GM19043 (cell line): ENCODE results near the gene TST.
A peak's percentile ranks its signal among the peaks of the same experiment; 100 is the strongest.

Experiments used
- ATAC-seq: cut with Tn5 transposase; IDR thresholded peaks from one replicate; pipeline ENCODE4 v1.9.1; 2021; ENCODE audit warnings: low read depth; ENCODE audit not compliant: unreplicated experiment

TST gene

GRCh38 chr22:37019309-37020191 is at the start of gene TST, which contains the start of gene MPST:
TST (minus strand) TSS chr22:37019447; CDS start chr22:37018732, 715 bp downstream.
MPST (plus strand) TSS chr22:37019742; CDS start chr22:37019837, 95 bp downstream.
- ATAC-seq = peak; percentile 69

- ATAC-seq = no peak
Observed at GRCh38 chr22:37068859-37069258, 49.6 kb upstream of the TST start.

DNA sequence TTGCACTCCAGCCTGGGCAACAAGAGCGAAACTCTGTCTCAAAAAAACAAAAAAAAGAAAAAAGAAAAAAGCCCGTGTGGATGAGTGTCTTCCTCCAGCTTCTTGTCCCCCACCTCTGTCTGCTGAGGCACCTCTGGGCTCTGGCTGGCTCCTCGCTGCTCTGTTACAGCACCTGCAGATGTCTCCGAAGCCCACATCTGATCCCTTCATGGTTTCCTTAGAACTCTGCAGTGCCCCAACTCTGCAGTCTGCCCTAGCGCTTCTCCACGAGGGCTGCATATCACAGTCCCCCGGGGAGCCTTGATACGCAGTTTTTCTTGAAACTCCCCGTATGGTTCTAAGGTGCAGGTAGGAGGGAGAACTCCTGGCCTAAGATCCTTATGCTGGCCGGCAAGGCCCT is 48.2 kb upstream of the TST start:
- no peak for ATAC-seq

DNA sequence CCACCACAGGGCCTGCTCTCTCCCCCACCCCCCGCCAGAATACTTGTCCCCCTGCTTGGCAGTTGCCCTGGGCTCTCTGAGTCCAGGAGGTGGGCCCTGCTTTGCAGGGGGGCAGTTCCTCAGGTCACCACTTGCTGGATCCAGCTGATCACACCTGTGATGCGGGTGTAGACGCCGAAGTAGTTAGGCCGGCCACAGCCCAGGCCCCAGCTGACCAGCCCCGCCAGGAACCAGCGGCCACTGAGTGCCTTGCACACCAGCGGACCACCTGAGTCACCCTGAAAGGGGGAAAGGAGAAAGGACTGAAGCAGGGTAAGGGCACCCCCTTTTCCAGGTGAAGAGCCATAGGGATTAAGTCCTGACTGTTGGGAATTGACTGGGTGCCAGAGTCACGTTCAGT is 46.7 kb upstream of the TST start:
- no peak for ATAC-seq

DNA sequence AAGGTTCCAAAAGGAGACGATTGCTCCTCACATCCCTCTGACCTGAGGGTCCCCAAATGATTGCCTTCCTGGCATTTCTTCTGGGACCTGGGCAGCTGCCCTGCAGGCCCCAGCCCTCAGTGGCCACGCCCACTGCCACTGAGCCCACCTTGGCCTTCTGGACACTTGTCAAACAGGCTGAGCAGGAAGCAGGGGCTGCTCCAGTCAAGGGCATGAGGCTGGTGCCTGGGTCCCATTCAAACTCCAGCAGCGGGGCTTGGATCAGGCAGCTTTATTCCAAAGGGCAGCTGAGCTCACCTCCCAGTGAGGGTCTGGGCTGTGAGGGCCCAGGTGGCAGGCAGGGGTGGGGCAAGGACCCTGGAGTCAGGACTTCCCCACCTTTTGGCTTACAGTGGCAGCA is 45.9 kb upstream of the TST start:
- ATAC-seq = no peak

- ATAC-seq = no peak
Observed at GRCh38 chr22:37064553-37064952, 45.3 kb upstream of the TST start.

DNA sequence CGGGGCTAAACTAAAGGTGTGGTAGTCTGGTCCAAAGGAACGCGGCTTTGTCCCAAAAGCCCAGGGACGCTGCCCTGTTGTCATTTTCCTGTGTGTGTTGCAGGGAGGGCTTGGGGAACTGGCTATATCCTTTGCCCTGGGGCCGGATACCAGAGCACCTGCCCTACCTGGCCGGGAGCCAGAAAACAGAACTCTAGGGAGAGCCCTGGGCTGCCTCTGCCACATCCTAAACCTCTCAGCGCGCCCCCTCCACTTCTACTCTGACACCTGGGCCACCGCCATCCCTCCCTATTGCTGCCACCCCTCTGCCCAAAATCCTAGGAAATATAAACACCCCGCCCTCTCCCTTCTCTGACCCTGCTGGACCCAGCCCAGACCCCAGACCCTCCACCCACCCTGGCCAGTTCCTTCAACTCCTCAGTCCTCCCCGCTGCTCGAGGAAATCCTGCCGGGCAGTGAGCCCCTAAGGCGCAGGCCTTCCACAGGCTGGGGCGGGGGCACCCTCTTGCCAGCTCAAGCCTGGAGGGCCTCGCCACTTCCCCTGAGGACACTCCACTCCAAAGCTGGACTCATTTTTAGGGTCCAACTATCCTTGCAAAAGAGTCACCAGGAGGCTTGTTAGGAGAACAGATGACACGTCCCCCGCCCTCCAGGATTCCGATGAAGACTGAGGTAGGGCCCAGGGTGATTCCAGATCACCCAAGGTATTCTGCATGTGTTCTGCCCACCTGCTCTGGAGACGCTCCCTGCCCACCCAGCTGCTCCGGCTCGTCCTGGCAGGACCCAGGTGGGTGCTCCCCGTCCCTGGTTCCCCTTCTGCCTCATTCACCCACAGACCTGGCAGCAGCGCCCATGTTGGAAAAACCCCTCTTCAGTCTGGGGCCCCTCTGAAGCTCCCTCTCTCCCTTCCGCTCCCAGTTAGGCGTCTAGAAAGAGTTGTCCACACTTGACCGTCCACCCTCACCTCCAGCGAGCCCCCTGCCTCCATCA is 44.5 kb upstream of the TST start:
- no peak for ATAC-seq

GRCh38 chr22:37062702-37063381 is 43.6 kb upstream of the TST start:
- no peak for ATAC-seq

- ATAC-seq = no peak
Observed at GRCh38 chr22:37062376-37062675, 43.1 kb upstream of the TST start.

DNA sequence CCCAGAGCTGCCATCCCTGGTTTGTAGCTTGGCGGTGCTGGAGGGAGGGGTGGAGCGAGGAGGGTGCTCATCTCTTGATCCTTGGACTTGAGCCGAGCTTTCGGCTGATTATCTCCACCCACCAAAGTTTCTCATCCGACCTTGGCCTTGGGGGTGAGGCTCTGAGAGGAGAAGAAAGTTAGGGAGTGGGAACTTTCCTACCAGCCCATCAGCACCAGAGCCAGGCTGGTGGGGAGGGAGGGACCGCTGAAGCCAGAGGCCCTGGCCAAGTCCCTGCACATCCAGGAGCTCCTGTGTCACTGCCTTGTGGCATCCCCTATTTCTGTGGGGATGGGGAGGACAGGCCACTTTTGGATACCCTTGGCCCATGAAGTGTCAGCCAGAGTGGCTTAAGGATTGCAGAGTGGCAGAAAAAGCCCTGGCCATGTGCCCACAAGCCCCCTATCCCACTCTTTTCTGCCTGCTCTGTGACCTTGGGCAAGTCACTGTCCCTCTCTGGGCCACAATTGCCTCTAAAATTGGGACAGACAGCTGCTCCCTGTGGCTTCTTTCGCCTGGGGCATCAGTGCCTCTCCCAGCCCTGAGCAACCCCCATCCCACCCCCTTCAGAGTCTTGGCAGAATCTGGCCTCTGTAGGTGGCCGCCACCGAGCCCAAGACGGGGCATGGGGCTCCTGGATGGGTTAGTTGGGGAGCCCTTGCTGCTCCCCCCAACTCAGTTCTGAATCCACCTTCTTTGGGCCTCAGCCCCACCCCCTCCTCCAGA is 42.5 kb upstream of the TST start:
- ATAC-seq = no peak

- ATAC-seq = no peak
Observed at GRCh38 chr22:37060801-37061610, 41.8 kb upstream of the TST start.

DNA sequence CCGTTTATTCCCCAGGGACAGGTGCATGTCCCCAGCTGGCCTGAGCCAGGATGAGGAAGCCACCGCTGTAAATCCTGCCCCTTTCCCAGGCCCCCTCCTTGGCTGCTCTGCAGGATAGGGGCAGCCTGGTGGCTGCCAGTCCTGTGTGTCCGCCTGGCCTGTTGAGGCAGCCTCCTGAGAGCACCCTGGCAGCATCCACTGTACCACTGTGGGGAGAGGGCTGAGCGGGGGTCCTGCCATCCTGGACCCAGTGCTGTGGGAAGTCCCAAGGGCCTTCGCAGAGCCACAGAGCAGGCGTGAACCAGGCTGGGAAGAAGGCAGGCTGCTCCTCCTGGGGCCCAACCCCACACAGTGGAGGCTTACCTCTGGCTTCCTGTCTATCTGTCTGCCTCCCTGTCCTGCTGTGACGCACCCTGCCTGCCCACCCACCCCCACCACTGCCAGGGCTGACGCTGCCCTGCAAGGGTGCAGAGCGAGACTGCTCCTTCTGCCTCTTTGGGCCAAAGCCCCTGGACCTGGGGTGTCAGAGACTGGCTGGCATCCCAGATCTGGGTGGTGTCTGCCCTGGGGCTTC is 40.7 kb upstream of the TST start:
- no peak for ATAC-seq

DNA sequence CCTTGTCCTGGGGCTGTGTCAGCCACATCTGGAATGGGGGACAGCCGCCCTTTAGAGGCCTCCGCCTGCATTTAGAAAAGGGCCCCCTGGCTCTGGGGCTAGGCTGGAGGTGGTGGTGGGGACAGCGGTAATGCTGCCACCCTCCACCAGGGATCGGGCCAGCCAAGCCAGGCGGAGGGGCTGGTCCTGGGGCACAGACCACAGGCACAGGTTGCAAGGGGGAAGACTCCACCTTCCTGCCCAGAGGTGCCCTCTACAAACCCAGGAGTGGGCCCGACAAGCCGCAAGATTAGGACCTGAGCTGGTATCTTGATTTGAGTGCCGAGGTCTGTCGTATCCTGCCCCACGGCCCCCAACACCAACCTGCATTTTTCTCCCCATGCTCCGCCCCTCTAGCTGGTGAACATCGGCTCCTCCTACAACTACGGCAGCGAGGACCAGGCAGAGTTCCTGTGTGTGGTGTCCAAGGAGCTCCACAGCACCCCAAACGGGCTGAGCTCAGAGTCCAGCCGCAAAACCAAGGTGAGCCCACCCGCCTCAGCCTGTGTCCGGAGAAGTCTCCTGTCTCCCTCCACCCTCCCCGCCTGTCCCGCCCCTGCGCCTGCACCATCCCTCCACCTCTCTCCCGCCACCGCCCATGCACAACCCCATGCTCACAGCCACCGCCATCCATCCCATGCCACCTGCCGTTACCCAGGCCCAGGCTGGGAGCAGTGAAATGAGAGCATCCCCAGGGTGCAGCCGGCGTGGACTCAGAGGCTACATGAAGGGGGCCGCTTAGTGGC is 39.9 kb upstream of the TST start:
- no peak for ATAC-seq

DNA sequence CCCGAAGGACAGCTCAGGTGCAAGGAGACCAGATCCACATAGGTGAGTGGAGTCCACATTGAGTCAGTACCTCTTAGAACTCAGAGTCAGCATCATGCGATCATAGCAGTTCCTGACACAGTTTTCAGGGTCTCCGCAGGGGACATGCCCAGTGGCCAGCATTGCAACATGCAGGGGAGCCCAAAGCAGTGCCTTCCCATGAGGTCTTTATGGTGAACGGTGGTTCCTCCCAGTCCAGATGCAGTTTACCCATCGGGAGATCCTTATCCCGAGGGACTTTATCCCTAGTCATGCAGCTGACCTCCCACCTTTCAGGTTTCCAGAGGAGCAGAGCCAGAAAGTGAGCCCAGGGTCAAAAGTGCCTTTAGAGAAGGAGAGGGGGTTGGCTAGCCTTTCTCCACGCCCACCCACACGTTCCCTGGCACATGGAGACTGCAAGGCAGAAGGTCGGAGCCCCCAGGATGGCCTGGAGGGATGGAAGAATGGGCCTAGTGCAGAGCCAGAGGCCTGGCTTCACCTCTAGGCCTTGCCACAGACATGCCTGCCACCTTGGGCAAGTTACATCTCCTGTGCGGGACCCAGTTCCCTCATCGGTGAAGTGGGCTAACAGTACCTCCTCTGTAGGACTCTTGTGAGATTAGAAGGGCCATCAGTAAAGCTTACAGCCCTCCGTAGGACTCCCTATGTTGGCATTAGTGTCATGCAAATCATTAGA is 38.7 kb upstream of the TST start:
- no peak for ATAC-seq

GRCh38 chr22:37057226-37057625 is 38.0 kb upstream of the TST start:
- no peak for ATAC-seq

DNA sequence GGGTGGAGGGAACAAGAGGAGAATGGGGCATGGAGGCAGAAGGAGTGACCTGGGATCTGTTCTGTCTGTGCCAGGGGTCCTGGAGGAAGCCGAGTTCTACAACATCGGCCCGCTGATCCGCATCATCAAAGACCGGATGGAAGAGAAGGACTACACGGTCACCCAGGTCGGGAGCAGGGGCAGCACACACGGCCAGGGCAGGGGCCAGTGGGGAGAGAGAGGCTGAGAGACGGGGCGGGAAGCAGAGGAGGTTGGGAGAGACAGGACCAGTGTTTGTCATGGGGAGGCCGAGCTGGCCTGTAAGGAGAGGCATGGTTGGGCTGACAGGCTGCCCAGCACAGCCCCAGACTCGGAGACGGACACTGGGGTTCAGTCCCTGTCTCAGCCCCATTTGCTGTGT is 37.0 kb upstream of the TST start:
- ATAC-seq = no peak

GRCh38 chr22:37054600-37055365 is 35.5 kb upstream of the TST start:
- ATAC-seq = no peak
